ENCODE measurements around the gene INPP5J. TPM values are rescaled to one million over a fixed set of nuclear protein-coding genes. Genes with fewer than 3 reads are reported as not detected.
A peak's percentile ranks its signal among the peaks of the same experiment; 100 is the strongest.

INPP5J gene
- total and polyA plus RNA-seq, 9 of the 15 experiments (the other 6 are each of a cell fraction or from before 2014, with no cell fraction given), result 0.10 to 6.3 (median 4.8) TPM

DNA sequence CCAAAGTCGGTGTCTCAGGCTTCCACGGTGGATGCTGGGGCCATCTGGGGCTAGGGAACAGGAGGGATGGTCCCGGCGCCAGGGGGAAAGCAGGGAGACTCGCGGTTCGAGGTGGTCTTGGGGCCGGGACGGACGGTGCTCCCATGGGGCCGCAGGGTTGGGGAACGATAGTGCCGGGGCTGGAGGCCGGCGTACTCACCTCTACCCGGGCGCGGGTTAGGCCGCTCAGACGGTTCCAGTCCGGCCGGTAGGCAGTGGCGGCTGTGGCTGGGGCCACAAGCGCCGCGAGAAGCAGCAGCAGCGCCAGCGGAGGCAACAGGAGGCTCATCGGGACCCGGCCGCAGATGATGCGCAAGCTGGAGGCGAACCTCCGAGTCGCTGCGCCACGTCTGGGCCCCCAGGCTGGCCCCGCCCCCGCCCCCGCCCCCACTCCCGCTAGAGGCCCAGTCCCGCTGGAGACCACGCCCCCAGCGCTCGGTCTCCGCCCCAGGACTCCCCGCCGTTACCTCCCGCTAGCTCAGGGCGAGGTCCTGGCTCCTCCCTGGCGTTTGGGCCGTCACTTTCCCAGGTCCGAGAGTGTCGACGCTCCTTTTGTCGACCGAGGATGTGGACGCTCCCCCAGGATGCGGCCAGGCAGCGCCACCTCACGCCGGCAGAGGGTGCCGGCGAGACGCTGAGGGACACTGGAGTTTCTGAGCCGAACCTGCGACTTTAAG is 15.4 kb upstream of the INPP5J start, which contains the start of gene SELENOM (continued):
- TF ChIP-seq, protein P1, sequence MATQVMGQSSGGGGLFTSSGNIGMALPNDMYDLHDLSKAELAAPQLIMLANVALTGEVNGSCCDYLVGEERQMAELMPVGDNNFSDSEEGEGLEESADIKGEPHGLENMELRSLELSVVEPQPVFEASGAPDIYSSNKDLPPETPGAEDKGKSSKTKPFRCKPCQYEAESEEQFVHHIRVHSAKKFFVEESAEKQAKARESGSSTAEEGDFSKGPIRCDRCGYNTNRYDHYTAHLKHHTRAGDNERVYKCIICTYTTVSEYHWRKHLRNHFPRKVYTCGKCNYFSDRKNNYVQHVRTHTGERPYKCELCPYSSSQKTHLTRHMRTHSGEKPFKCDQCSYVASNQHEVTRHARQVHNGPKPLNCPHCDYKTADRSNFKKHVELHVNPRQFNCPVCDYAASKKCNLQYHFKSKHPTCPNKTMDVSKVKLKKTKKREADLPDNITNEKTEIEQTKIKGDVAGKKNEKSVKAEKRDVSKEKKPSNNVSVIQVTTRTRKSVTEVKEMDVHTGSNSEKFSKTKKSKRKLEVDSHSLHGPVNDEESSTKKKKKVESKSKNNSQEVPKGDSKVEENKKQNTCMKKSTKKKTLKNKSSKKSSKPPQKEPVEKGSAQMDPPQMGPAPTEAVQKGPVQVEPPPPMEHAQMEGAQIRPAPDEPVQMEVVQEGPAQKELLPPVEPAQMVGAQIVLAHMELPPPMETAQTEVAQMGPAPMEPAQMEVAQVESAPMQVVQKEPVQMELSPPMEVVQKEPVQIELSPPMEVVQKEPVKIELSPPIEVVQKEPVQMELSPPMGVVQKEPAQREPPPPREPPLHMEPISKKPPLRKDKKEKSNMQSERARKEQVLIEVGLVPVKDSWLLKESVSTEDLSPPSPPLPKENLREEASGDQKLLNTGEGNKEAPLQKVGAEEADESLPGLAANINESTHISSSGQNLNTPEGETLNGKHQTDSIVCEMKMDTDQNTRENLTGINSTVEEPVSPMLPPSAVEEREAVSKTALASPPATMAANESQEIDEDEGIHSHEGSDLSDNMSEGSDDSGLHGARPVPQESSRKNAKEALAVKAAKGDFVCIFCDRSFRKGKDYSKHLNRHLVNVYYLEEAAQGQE (IDR thresholded peaks at IDR 0.05; ENCODE audit: borderline replicate concordance), result peak; percentile 89
- TF ChIP-seq, protein P1 (CRISPR knock-in tag; IDR thresholded peaks at IDR 0.05; ENCODE audit: low read depth), result no peak
- TF ChIP-seq, protein P2, sequence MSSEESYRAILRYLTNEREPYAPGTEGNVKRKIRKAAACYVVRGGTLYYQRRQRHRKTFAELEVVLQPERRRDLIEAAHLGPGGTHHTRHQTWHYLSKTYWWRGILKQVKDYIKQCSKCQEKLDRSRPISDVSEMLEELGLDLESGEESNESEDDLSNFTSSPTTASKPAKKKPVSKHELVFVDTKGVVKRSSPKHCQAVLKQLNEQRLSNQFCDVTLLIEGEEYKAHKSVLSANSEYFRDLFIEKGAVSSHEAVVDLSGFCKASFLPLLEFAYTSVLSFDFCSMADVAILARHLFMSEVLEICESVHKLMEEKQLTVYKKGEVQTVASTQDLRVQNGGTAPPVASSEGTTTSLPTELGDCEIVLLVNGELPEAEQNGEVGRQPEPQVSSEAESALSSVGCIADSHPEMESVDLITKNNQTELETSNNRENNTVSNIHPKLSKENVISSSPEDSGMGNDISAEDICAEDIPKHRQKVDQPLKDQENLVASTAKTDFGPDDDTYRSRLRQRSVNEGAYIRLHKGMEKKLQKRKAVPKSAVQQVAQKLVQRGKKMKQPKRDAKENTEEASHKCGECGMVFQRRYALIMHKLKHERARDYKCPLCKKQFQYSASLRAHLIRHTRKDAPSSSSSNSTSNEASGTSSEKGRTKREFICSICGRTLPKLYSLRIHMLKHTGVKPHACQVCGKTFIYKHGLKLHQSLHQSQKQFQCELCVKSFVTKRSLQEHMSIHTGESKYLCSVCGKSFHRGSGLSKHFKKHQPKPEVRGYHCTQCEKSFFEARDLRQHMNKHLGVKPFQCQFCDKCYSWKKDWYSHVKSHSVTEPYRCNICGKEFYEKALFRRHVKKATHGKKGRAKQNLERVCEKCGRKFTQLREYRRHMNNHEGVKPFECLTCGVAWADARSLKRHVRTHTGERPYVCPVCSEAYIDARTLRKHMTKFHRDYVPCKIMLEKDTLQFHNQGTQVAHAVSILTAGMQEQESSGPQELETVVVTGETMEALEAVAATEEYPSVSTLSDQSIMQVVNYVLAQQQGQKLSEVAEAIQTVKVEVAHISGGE (CRISPR knock-in tag; IDR thresholded peaks at IDR 0.05), result peak in 1 of 3 experiments; percentile 51; a peak in 1 of 6 replicates
- TF ChIP-seq HNRNPK (IDR thresholded peaks at IDR 0.05; ENCODE audit: low read depth, low read length, poor library complexity, severe bottlenecking) (no peak), ARID2 (IDR thresholded peaks at IDR 0.05) (peak; percentile 79; the same call in 1 of the 2 replicates), FOXK2 (conservative IDR thresholded peaks at IDR 0.05 in 1 of 2, IDR thresholded peaks at IDR 0.05 in 1 of 2; ENCODE audit: low read depth in 2 of 2) (peak in 1 of 2 experiments; percentile 64; a peak in 3 of 4 replicates), GATA2 (CRISPR knock-in tag; IDR thresholded peaks at IDR 0.05) (no peak), PHF8 (IDR thresholded peaks at IDR 0.05; ENCODE audit: borderline replicate concordance, low read length) (peak; percentile 70; the same call in 1 of the 2 replicates), RAD21 (CRISPR knock-in tag; conservative IDR thresholded peaks at IDR 0.05 in 1 of 2, IDR thresholded peaks at IDR 0.05 in 1 of 2) (peak; percentile 88 to 89)
- TF ChIP-seq, protein P3, sequence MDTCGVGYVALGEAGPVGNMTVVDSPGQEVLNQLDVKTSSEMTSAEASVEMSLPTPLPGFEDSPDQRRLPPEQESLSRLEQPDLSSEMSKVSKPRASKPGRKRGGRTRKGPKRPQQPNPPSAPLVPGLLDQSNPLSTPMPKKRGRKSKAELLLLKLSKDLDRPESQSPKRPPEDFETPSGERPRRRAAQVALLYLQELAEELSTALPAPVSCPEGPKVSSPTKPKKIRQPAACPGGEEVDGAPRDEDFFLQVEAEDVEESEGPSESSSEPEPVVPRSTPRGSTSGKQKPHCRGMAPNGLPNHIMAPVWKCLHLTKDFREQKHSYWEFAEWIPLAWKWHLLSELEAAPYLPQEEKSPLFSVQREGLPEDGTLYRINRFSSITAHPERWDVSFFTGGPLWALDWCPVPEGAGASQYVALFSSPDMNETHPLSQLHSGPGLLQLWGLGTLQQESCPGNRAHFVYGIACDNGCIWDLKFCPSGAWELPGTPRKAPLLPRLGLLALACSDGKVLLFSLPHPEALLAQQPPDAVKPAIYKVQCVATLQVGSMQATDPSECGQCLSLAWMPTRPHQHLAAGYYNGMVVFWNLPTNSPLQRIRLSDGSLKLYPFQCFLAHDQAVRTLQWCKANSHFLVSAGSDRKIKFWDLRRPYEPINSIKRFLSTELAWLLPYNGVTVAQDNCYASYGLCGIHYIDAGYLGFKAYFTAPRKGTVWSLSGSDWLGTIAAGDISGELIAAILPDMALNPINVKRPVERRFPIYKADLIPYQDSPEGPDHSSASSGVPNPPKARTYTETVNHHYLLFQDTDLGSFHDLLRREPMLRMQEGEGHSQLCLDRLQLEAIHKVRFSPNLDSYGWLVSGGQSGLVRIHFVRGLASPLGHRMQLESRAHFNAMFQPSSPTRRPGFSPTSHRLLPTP (IDR thresholded peaks at IDR 0.05; ENCODE audit: borderline replicate concordance, extremely low read depth, insufficient read length), result no peak
